ENCODE results near the gene AMN.

DNA sequence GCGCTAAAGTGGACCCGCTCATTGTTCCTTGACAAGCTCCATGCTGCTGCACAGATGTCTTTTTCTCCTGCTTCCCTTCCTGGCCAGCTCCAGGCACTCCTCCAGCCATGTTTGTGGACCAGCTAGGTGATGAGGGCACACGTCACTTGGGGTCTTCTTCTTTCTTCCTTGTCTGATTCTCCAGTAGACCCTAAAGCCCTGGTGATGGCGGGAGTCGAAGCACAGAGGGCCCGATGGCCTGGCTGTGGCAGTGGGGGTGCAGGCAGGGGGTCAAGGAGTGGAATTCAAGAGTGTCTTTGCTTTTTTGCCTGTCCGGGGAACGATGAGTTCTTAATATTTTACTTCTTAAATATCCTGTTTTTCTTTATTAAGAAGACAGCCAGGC is 23.0 kb upstream of the AMN start:
- TF ChIP-seq, protein P1, sequence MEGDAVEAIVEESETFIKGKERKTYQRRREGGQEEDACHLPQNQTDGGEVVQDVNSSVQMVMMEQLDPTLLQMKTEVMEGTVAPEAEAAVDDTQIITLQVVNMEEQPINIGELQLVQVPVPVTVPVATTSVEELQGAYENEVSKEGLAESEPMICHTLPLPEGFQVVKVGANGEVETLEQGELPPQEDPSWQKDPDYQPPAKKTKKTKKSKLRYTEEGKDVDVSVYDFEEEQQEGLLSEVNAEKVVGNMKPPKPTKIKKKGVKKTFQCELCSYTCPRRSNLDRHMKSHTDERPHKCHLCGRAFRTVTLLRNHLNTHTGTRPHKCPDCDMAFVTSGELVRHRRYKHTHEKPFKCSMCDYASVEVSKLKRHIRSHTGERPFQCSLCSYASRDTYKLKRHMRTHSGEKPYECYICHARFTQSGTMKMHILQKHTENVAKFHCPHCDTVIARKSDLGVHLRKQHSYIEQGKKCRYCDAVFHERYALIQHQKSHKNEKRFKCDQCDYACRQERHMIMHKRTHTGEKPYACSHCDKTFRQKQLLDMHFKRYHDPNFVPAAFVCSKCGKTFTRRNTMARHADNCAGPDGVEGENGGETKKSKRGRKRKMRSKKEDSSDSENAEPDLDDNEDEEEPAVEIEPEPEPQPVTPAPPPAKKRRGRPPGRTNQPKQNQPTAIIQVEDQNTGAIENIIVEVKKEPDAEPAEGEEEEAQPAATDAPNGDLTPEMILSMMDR (IDR thresholded peaks at IDR 0.05): no peak
- TF ChIP-seq POLR2A (IDR thresholded peaks at IDR 0.05): no peak

Data from Peyer's patch (tissue), 4 donors.